ENCODE data around the gene SLIT3. TPM values are rescaled to one million over a fixed set of nuclear protein-coding genes. Genes with fewer than 3 reads are reported as not detected.
"Not testable (repeated sequence)": the region's sequence is repeated elsewhere in the genome, so short reads cannot be mapped to it uniquely, and the experiment has no call there.

Gene SLIT3
- total RNA-seq, 1 experiment from 2014 or later: not detected

DNA sequence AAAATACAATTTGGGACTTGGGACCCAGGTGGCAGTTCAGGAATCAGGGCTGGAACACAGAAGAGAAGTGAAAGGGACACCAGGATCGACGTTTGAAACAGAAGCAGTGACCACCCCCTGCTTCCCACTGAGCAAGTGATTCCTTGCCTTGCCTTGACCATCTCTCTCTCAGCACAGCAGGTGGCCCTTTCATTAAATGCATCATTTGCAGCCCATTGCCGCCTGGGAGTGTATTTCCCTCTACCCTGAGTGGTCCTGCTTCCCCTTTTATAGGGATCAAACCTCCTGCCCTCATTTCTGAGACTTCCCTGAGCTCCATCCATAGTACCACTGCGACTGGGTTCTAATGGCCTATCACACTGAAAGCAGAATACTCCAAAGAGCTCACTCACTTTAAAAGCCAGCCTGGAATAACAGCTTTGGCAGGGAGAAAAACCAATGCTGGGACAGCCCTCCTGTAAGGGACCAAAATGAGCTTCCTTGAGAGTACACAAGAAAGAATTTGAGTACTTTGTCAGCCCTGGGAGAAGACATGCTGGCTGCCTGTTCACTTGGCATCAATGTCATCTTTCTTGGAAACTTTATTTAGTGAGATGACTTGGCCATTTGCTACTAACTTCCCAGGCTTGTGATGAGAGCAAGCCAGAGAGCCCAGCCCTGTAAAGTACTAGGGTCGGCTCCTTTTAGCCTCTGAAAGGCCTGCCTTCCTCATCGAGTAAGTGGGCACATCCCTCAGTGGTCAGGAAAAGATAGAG, 149.7 kb downstream of the SLIT3 start:
- Histone ChIP-seq H3K79me2 (ENCODE audit: low read length) (no peaks in the 10 kb centered on the region), H3K9me3 (ENCODE audit: low read length) (no peaks in the 10 kb centered on the region), H3K4me2 (ENCODE audit: low read depth, low read length, poor library complexity, severe bottlenecking) (no peak overlapping the region), H4K20me1 (ENCODE audit: insufficient read depth, low read depth, low read length) (0 out of 2 replicates have a peak, but pooled peaks cover 3% of the 10 kb centered on the region), H2AFZ (ENCODE audit: low read length) (no peak overlapping the region), H3K4me3 (ENCODE audit: low read length) (no peak overlapping the region), H3K9me2 (replicated peaks; ENCODE audit: insufficient read depth, low read length) (no peaks in the 10 kb centered on the region), H3K9ac (ENCODE audit: low read length) (no peak overlapping the region), H3K36me3 (ENCODE audit: insufficient read depth, low read length) (no peaks in the 10 kb centered on the region), H3K27me3 (ENCODE audit: low read length) (no peaks in the 10 kb centered on the region), H3K27ac (ENCODE audit: low read length) (no peak overlapping the region), H3K4me1 (ENCODE audit: low read length) (no peaks in the 10 kb centered on the region)
- no peak for DNase-seq

DNA sequence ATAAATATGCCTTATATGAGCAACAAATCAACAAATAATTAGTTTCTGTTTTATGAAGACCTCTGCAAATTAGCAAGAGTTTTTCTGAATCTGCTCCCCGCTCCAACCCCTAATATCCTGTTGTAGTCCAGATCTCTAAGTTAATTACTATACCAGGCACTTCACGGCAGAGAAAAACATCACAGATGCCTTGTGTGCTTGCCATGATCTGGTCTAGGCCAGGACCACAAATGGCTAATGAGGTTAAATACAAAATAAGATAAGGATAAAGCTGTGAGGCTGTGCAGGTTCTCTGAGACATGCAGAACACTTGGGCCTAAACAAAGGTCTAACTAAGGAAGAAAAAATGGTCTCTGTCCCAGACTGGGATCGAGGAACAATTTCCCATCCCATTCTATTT, 150.8 kb downstream of the SLIT3 start:
- 0 out of 2 replicates have a peak, but pooled peaks cover 3% of the 10 kb centered on the region for H4K20me1 ChIP-seq (ENCODE audit: insufficient read depth, low read depth, low read length)
- no peak overlapping the region for H3K9ac ChIP-seq (ENCODE audit: low read length)
- no peaks in the 10 kb centered on the region for H3K9me3 ChIP-seq (ENCODE audit: low read length)
- H3K27me3 ChIP-seq (ENCODE audit: low read length): no peaks in the 10 kb centered on the region
- no peaks in the 10 kb centered on the region for H3K4me1 ChIP-seq (ENCODE audit: low read length)
- no peak overlapping the region for H3K4me3 ChIP-seq (ENCODE audit: low read length)
- H3K36me3 ChIP-seq (ENCODE audit: insufficient read depth, low read length): no peaks in the 10 kb centered on the region
- no peaks in the 10 kb centered on the region for H3K9me2 ChIP-seq (replicated peaks; ENCODE audit: insufficient read depth, low read length)
- H3K27ac ChIP-seq (ENCODE audit: low read length): no peak overlapping the region
- H3K4me2 ChIP-seq (ENCODE audit: low read depth, low read length, poor library complexity, severe bottlenecking): no peak overlapping the region
- H3K79me2 ChIP-seq (ENCODE audit: low read length): no peaks in the 10 kb centered on the region
- peak; percentile 6 for DNase-seq
- H2AFZ ChIP-seq (ENCODE audit: low read length): no peak overlapping the region

DNA sequence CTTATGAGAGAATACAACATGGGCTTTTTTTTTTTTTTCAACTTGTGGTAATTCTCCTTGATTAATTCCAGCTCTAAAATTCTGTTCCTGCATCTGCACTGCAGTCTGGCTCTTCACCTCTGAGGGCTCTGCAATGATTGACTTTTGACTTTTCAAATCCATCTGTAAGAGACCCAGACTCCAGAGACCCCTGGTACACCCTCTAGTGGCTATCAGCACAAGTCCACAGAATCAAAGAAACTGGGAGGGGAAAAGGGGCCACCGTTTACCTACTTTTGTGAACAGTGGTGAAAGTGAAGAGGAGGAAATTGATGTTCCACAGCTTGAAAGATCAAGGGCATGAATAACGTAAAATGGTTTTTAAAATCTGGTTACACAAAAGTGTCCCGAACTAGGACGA, 151.6 kb downstream of the SLIT3 start:
- H3K27me3 ChIP-seq (ENCODE audit: low read length): no peaks in the 10 kb centered on the region
- H3K4me3 ChIP-seq (ENCODE audit: low read length): no peak overlapping the region
- H4K20me1 ChIP-seq (ENCODE audit: insufficient read depth, low read depth, low read length): 0 out of 2 replicates have a peak, but pooled peaks cover 3% of the 10 kb centered on the region
- H3K4me2 ChIP-seq (ENCODE audit: low read depth, low read length, poor library complexity, severe bottlenecking): no peak overlapping the region
- no peak overlapping the region for H3K9ac ChIP-seq (ENCODE audit: low read length)
- no peaks in the 10 kb centered on the region for H3K9me2 ChIP-seq (replicated peaks; ENCODE audit: insufficient read depth, low read length)
- no peaks in the 10 kb centered on the region for H3K9me3 ChIP-seq (ENCODE audit: low read length)
- no peak overlapping the region for H3K27ac ChIP-seq (ENCODE audit: low read length)
- H3K4me1 ChIP-seq (ENCODE audit: low read length): no peaks in the 10 kb centered on the region
- no peak for DNase-seq
- H3K79me2 ChIP-seq (ENCODE audit: low read length): no peaks in the 10 kb centered on the region
- no peak overlapping the region for H2AFZ ChIP-seq (ENCODE audit: low read length)
- no peaks in the 10 kb centered on the region for H3K36me3 ChIP-seq (ENCODE audit: insufficient read depth, low read length)

DNA sequence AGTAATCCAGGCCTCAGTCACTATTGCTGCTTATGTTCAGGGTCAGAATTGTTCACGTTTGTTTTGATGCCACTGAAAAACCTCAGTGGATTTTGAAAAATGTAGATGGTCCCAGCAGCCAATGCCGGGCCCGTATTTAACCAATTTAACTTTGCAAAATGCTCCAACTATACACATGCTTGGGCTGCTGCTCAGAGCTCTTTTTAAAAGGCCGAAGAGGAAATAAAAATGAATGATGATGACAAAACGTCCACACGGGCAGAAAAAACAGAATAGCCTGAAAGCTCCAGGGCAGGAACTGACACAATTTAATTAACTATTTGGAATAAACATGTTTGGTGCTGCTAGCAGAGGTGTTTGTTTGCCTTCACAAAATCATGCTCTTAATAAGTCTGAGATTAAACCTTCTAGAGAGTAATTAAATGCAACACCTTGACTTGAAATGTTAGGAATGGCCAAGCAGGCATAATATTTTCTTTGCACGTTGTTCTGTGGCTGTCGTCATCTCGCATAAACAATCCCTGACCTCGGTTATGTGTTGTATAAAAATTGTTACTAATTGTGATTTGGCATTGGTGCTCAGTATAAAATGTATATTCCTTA, 152.7 kb downstream of the SLIT3 start:
- H3K9me3 ChIP-seq (ENCODE audit: low read length): no peaks in the 10 kb centered on the region
- 0 out of 2 replicates have a peak, but pooled peaks cover 3% of the 10 kb centered on the region for H4K20me1 ChIP-seq (ENCODE audit: insufficient read depth, low read depth, low read length)
- no peak overlapping the region for H2AFZ ChIP-seq (ENCODE audit: low read length)
- no peak overlapping the region for H3K4me3 ChIP-seq (ENCODE audit: low read length)
- H3K9ac ChIP-seq (ENCODE audit: low read length): no peak overlapping the region
- no peak overlapping the region for H3K4me2 ChIP-seq (ENCODE audit: low read depth, low read length, poor library complexity, severe bottlenecking)
- no peaks in the 10 kb centered on the region for H3K4me1 ChIP-seq (ENCODE audit: low read length)
- no peaks in the 10 kb centered on the region for H3K27me3 ChIP-seq (ENCODE audit: low read length)
- H3K36me3 ChIP-seq (ENCODE audit: insufficient read depth, low read length): no peaks in the 10 kb centered on the region
- H3K9me2 ChIP-seq (replicated peaks; ENCODE audit: insufficient read depth, low read length): no peaks in the 10 kb centered on the region
- no peak overlapping the region for H3K27ac ChIP-seq (ENCODE audit: low read length)
- no peaks in the 10 kb centered on the region for H3K79me2 ChIP-seq (ENCODE audit: low read length)
- DNase-seq: no peak

DNA sequence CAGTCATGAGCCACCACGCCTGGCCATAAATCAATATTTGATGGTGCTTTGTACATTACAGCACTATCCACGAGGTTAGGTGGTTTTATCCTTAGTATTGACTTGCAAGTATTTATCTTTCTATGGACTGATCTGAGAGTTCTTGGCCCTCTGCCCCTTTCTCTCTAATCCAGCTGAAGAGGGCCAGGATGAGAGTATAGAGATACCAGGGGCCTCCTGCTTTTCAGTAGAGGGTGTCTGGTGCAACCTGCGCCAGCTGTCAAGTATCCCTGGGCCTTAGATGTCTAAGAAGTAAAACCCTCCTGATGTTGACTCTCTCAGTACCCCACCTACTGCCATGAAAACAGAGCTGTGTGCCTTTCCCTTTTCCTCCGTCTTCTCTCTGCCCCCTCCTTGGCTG, 153.4 kb downstream of the SLIT3 start:
- Histone ChIP-seq H3K27me3 (ENCODE audit: low read length) (no peaks in the 10 kb centered on the region), H3K36me3 (ENCODE audit: insufficient read depth, low read length) (no peaks in the 10 kb centered on the region), H3K4me3 (ENCODE audit: low read length) (no peak overlapping the region), H3K4me1 (ENCODE audit: low read length) (no peaks in the 10 kb centered on the region), H3K79me2 (ENCODE audit: low read length) (no peaks in the 10 kb centered on the region), H3K9me3 (ENCODE audit: low read length) (no peaks in the 10 kb centered on the region), H3K4me2 (ENCODE audit: low read depth, low read length, poor library complexity, severe bottlenecking) (no peak overlapping the region), H4K20me1 (ENCODE audit: insufficient read depth, low read depth, low read length) (0 out of 2 replicates have a peak, but pooled peaks cover 3% of the 10 kb centered on the region), H3K9ac (ENCODE audit: low read length) (no peak overlapping the region), H3K27ac (ENCODE audit: low read length) (no peak overlapping the region), H2AFZ (ENCODE audit: low read length) (no peak overlapping the region), H3K9me2 (replicated peaks; ENCODE audit: insufficient read depth, low read length) (no peaks in the 10 kb centered on the region)
- peak; percentile 5 for DNase-seq

DNA sequence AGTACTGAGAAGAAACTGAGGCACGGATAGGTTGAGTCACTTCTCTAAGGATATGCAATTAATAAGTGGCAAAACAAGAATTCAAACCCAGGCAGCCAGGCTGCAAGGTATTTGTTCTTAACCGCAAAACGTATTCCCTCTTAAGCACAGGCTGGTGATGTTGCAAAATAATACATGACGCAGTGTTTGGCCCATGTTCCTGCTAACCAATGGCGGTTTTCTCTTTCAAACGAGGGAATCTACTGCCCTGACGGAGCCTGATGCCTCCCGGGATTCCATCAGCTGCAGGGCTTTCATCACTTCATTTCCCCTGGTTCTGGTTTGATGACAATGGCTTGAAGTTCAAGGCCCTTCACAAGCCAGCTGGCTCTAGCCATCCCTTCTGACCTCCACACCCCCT, 154.8 kb downstream of the SLIT3 start:
- no peak overlapping the region for H3K4me2 ChIP-seq (ENCODE audit: low read depth, low read length, poor library complexity, severe bottlenecking)
- H3K36me3 ChIP-seq (ENCODE audit: insufficient read depth, low read length): no peaks in the 10 kb centered on the region
- no peaks in the 10 kb centered on the region for H3K9me3 ChIP-seq (ENCODE audit: low read length)
- H3K4me1 ChIP-seq (ENCODE audit: low read length): no peaks in the 10 kb centered on the region
- peak; percentile 23 for DNase-seq
- H3K27me3 ChIP-seq (ENCODE audit: low read length): no peaks in the 10 kb centered on the region
- H2AFZ ChIP-seq (ENCODE audit: low read length): no peak overlapping the region
- no peaks in the 10 kb centered on the region for H3K79me2 ChIP-seq (ENCODE audit: low read length)
- H3K9ac ChIP-seq (ENCODE audit: low read length): no peak overlapping the region
- H3K9me2 ChIP-seq (replicated peaks; ENCODE audit: insufficient read depth, low read length): no peaks in the 10 kb centered on the region
- H3K4me3 ChIP-seq (ENCODE audit: low read length): no peak overlapping the region
- no peak overlapping the region for H3K27ac ChIP-seq (ENCODE audit: low read length)
- no peaks in the 10 kb centered on the region for H4K20me1 ChIP-seq (ENCODE audit: insufficient read depth, low read depth, low read length)

DNA sequence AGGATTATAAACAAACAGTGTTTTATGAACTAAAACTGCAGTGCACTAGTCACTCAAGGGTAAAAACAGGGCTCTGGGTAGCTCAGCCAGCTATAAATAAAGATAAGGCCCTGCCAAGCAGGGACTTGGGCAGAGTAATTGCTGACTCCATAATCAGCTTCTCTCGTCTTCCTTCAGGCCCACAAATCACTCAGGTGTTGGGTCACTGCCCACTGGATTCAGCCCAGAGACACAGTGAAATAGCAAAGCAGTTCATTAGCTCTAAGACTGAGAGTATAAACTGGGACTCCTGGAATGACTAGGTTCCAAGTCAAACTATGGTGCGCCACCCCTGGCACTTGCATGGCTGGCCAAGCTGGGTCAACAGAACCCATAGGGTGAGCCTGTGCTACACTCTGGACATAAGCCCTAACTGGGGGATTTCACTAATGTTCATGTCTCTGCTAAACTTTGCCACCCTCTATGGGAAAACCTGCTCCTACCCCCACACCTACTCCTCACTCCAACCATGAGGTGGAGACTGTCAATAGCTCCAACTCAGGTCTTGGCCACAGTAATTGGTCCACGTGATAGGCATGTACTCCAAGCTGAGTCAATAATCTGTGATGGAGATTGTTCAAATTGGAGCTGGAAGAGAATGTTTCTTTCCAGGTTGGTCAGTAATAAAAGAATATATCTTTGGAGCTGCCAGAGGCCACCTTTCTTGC, 158.5 kb downstream of the SLIT3 start:
- H3K4me3 ChIP-seq (ENCODE audit: low read length): no peak overlapping the region
- H4K20me1 ChIP-seq (ENCODE audit: insufficient read depth, low read depth, low read length): no peaks in the 10 kb centered on the region
- H3K36me3 ChIP-seq (ENCODE audit: insufficient read depth, low read length): no peaks in the 10 kb centered on the region
- H3K9me2 ChIP-seq (replicated peaks; ENCODE audit: insufficient read depth, low read length): no peaks in the 10 kb centered on the region
- H3K4me1 ChIP-seq (ENCODE audit: low read length): no peaks in the 10 kb centered on the region
- no peaks in the 10 kb centered on the region for H3K9me3 ChIP-seq (ENCODE audit: low read length)
- no peak overlapping the region for H3K27ac ChIP-seq (ENCODE audit: low read length)
- no peak overlapping the region for H2AFZ ChIP-seq (ENCODE audit: low read length)
- H3K4me2 ChIP-seq (ENCODE audit: low read depth, low read length, poor library complexity, severe bottlenecking): no peak overlapping the region
- H3K79me2 ChIP-seq (ENCODE audit: low read length): no peaks in the 10 kb centered on the region
- no peaks in the 10 kb centered on the region for H3K27me3 ChIP-seq (ENCODE audit: low read length)
- peak; percentile 34 for DNase-seq
- H3K9ac ChIP-seq (ENCODE audit: low read length): no peak overlapping the region

DNA sequence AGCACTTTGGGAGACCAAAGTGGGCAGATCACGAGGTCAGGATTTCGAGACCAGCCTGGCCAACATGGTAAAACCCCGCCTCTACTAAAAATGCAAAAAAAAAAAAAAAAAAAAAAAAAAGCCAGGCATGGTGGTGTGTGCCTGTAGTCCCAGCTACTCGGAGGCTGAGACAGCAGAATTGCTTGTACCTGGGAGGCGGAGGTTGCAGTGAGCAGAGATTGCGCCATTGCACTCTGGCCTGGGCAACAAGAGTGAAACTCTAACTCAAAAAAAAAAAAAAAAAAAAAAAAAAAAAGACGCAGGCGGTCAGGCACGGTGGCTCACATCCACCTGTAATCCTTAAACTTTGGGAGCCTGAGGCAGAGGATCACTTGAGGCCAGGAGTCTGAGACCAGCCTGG, 160.7 kb downstream of the SLIT3 start:
- H3K4me2 ChIP-seq (ENCODE audit: low read depth, low read length, poor library complexity, severe bottlenecking); H3K4me1 ChIP-seq (ENCODE audit: low read length); H4K20me1 ChIP-seq (ENCODE audit: insufficient read depth, low read depth, low read length); H3K4me3 ChIP-seq (ENCODE audit: low read length); H2AFZ ChIP-seq (ENCODE audit: low read length); H3K27me3 ChIP-seq (ENCODE audit: low read length); H3K27ac ChIP-seq (ENCODE audit: low read length); H3K9ac ChIP-seq (ENCODE audit: low read length); H3K79me2 ChIP-seq (ENCODE audit: low read length); DNase-seq; H3K9me3 ChIP-seq (ENCODE audit: low read length); H3K36me3 ChIP-seq (ENCODE audit: insufficient read depth, low read length); H3K9me2 ChIP-seq (replicated peaks; ENCODE audit: insufficient read depth, low read length): not testable (repeated sequence)

Data from Karpas-422 (cell line).